Activated CD8-positive, alpha-beta T cell treated with anti-CD3 and anti-CD28 coated beads, Interleukin-2, amount 10 ng/mL, durations not matched to agents 7 days and 5 days (primary cell): Measurements from ENCODE around the gene USP8. TPM values are rescaled to one million over a fixed set of nuclear protein-coding genes. Genes with fewer than 3 reads are reported as not detected.
A peak's percentile ranks its signal among the peaks of the same experiment; 100 is the strongest.
"Not testable (repeated sequence)": the region's sequence is repeated elsewhere in the genome, so short reads cannot be mapped to it uniquely, and the experiment has no call there.

Experiments used
- ATAC-seq: fragments of 150-1000 bp; cut with Tn5 transposase; one replicate; pipeline ENCODE4 v1.10.0; 2021; ENCODE audit warnings: moderate library complexity
- CTCF ChIA-PET: fragments of 350-600 bp; sonication (Branson Sonifier 250); formaldehyde crosslinking; loops from one replicate; lab custom pipeline; 2021; ENCODE audit warnings: antibody characterized with exemption; lab: Charles Lee
- POLR2A ChIA-PET: fragments of 350-600 bp; sonication (Branson Sonifier 250); formaldehyde crosslinking; loops from one replicate; lab custom pipeline; 2021; ENCODE audit warnings: antibody characterized with exemption; lab: Charles Lee
- DNase-seq: peaks from one replicate; pipeline ENCODE4 v3.0.0-alpha.2; 2020
- H3K27ac Mint-ChIP-seq: one replicate; pipeline ENCODE4 v1.8.0; 2021; ENCODE audit warnings: mild to moderate bottlenecking, mixed read lengths
- H3K27me3 Mint-ChIP-seq: one replicate; pipeline ENCODE4 v1.8.0; 2021; ENCODE audit warnings: low read depth, mixed read lengths
- H3K36me3 Mint-ChIP-seq: one replicate; pipeline ENCODE4 v1.8.0; 2021; ENCODE audit warnings: low read depth, mixed read lengths
- H3K4me1 Mint-ChIP-seq: one replicate; pipeline ENCODE4 v1.8.0; 2021; ENCODE audit warnings: low read depth, mixed read lengths
- H3K4me3 Mint-ChIP-seq: one replicate; pipeline ENCODE4 v1.8.0; 2021; ENCODE audit warnings: mild to moderate bottlenecking, mixed read lengths
- H3K9me3 Mint-ChIP-seq: one replicate; pipeline ENCODE4 v1.8.0; 2022; ENCODE audit warnings: mixed read lengths; ENCODE audit not compliant: insufficient read depth
- total RNA-seq, 2 experiments: library from RNA; stranded (reverse); gene quantifications; one replicate each; pipeline ENCODE4 v1.2.3, GENCODE V29; 2021

Gene USP8
- 10 to 100 TPM; 55.6 to 58.8 TPM for total RNA-seq

DNA sequence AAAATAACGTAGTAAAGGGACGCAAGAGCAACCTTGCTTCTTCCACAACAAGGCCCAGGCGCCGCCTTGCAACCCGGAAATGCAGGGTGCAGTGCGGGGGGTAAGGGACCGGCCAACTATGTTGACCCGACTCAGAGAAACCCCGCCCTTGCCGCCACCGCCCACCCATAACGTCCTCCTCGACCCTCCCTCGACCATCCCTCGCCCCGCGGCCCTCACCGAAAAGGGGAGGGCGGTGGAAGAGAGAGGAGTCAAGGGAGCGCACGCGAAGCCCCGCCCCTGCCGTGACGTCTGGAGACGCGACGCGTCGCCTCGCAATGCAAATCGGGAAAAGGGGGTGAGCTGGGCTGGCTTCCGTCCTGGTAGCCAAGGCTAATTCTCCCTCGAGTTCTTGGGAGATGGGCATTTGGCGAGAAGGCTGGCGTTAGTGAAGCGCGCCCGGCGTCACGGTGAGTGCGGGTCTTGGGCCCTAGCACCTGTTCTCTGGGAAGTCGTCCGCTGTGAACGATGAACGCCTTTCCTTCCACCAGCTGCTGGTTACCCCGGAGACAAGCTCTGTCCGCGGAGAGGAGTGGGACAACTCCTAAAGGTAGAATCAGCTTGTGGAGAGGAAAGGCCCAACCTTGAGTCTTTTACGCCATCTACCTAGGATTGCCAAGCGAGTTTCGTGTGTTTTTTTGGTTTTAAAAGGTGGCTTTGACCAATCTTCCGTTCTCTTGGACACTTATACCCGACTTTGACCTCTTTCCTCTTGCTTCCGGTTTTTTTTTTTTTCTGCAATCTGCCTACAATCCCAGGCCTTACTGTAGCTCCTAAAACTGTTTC lies at the start of gene USP8:
Gene USP8, plus strand, starts transcription at position 340 of the 825 bp plus-strand sequence. CDS start 14,669 bp downstream, outside the sequence.
- DNase-seq (peak; percentile 96), ATAC-seq (peak; percentile 96)
- ChIA-PET CTCF (interaction anchor here (0.7 to 1.5 kb wide), 4 partner anchors 66 to 74 kb away, joined by 3 to 4 read pairs (median 4); partner anchors contain the start of gene GABPB1), POLR2A (interaction anchor here (0.7 to 3.0 kb wide), 10 partner anchors 9 to 449 kb away, joined by 3 to 60 read pairs (median 4); partner anchors contain the start of genes GABPB1 and SPPL2A)
- Mint-ChIP-seq H3K4me1 (peaks cover 31% of the 10 kb centered on the region), H3K36me3 (peaks cover 8% of the 10 kb centered on the region), H3K4me3 (peak within 1 kb of the TSS; percentile 94), H3K9me3 (no peaks in the 10 kb centered on the region), H3K27ac (peak within 1 kb of the TSS; percentile 94), H3K27me3 (no peaks in the 10 kb centered on the region)

DNA sequence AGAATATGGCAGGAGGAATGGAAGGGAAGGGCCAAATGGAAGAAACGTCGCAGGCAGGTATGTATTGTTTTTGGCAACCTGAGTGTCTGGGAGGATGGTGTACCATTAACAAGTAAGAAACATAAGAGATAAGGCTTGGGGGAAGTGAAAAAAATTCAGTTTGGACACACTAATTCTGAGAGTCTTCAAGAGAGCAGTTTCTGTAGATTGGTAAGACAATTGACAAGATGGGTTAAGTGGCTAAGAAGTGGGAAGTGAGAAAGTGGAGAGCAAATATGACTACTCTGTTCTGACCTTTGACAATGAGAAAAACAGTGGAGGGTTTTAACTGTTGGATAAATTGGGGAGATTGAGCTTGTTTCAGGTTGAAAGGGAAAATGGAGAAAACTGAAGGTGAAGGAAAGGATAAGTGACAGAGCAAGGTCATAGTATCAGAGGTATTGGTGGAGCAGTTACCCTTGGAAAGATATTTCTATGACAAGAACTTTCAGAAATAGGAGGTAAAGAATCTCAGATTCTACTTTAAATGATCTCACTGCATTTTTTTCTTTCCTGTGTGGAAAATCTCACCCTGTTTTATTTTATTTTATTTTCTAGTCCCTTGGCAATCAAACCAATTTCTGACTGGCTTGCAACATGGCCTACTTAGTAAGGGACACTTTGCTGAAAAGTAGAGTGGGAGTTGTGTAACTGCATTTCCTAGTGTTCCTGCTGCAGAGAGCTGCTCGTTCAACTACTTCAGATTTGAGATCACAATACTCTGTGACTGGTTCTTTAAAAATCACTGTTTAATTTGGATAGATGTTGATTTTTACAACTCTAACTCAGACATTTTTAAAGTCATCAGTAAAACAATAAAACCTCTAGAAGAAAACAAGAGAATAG lies 46.1 kb upstream of the USP8 start:
- Mint-ChIP-seq H3K36me3 (no peaks in the 10 kb centered on the region), H3K9me3 (no peaks in the 10 kb centered on the region), H3K27me3 (peaks cover 6% of the 10 kb centered on the region), H3K4me3 (no peak overlapping the region), H3K4me1 (peaks cover 8% of the 10 kb centered on the region), H3K27ac (peak overlapping the region; percentile 0)
- ChIA-PET POLR2A (interaction anchor here (0.9 to 2.6 kb wide), 2 partner anchors 23 to 194 kb away, joined by 3 to 13 read pairs; partner anchors contain the start of gene GABPB1), CTCF (interaction anchor here (1.2 kb wide), 1 partner anchor 22 kb away, joined by 3 read pairs; no protein-coding TSS in a partner anchor)
- DNase-seq = no peak
- no peak for ATAC-seq

DNA sequence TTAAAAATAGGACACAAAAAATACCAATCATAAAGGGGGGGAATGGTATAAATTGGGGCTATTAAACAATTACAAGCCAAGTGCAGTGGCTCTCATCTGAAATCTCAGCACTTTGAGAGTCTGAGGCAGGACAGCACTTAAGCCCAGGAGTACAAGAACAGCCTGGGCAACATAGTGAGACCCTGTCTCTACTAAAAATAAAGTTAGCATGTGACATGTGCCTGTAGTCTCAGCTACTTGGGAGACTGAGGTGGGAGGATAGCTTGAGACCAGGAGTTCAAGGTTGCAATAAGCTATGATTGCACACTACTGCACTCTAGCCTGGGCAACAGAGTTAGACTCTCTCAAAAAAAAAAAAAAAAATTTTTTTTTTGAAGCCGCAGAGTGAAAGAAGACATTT lies 45.4 kb upstream of the USP8 start:
- Mint-ChIP-seq H3K4me3 (no peak overlapping the region), H3K9me3 (no peaks in the 10 kb centered on the region), H3K27me3 (peaks cover 6% of the 10 kb centered on the region), H3K27ac (no peak overlapping the region), H3K36me3 (no peaks in the 10 kb centered on the region), H3K4me1 (peaks cover 8% of the 10 kb centered on the region)
- ChIA-PET POLR2A (interaction anchor here (0.9 to 2.6 kb wide), 2 partner anchors 24 to 195 kb away, joined by 3 to 13 read pairs; partner anchors contain the start of gene GABPB1), CTCF (interaction anchor here (1.2 kb wide), 1 partner anchor 22 kb away, joined by 3 read pairs; no protein-coding TSS in a partner anchor)
- ATAC-seq = no peak
- DNase-seq = no peak

DNA sequence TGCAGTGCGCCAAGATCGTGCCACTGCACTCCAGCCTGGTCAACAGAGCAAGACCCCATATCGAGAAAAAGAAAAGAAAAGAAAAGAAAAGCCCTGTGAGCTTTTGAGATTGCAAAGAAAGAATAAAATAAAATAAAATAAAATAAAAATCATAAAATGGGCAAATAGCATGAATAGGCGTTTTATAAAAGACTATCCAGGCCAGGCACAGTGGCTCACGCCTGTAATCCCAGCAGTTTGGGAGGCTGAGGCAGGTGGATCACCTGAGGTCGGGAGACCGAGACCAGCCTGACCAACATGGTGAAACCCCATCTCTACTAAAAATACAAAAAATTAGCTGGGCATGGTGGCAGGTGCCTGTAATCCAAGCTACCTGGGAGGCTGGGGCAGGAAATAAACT lies 44.8 kb upstream of the USP8 start:
- not testable (repeated sequence) for H3K36me3 Mint-ChIP-seq, ATAC-seq, H3K4me1 Mint-ChIP-seq, H3K27me3 Mint-ChIP-seq, DNase-seq, H3K9me3 Mint-ChIP-seq, H3K27ac Mint-ChIP-seq, H3K4me3 Mint-ChIP-seq
- CTCF ChIA-PET = interaction anchor here (1.2 kb wide), 1 partner anchor 23 kb away, joined by 3 read pairs; no protein-coding TSS in a partner anchor
- POLR2A ChIA-PET = interaction anchor here (2.6 kb wide), 1 partner anchor 24 kb away, joined by 13 read pairs; the partner anchor contains the start of gene GABPB1

DNA sequence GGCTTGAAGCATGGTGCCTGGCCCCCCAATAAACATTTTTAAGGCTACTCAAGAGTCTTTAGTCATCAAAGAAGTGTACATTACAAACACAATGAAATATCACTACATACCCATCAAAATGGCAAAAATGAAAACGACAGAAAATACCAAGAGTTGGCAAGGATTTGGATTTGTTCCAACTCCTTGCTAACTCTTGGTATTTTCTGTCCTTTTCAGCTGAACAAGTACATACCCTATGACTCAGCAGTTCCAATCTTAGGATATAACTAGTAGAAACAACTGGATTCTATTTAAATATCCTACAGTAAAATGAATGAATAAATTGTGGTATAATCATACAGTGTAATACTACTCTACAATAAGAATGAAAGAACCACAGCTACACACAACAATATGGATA lies 44.1 kb upstream of the USP8 start:
- Mint-ChIP-seq H3K4me3 (no peak overlapping the region), H3K27ac (no peak overlapping the region), H3K36me3 (no peaks in the 10 kb centered on the region), H3K27me3 (peaks cover 6% of the 10 kb centered on the region), H3K9me3 (no peaks in the 10 kb centered on the region), H3K4me1 (peaks cover 8% of the 10 kb centered on the region)
- POLR2A ChIA-PET = no interaction called here
- CTCF ChIA-PET = no interaction called here
- DNase-seq (no peak), ATAC-seq (no peak)

DNA sequence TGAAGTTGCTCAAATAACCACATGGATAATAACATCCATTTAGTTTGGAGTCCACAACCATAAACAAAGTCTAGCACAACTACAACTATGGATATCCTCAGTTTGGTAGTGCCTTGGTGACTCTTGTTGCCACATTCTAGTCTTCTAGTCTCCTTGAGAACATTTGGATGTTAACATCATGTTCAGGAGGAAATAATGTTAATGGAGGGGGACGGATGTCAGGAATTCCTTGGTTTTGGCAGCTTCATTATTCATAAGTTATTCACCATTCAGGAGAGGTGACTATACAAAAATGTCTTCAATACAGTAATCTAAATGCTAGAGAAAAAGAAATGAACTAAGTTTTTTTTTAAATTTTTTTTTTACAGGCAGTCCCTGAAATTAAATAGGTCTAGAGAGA lies 42.8 kb upstream of the USP8 start:
- POLR2A ChIA-PET = no interaction called here

DNA sequence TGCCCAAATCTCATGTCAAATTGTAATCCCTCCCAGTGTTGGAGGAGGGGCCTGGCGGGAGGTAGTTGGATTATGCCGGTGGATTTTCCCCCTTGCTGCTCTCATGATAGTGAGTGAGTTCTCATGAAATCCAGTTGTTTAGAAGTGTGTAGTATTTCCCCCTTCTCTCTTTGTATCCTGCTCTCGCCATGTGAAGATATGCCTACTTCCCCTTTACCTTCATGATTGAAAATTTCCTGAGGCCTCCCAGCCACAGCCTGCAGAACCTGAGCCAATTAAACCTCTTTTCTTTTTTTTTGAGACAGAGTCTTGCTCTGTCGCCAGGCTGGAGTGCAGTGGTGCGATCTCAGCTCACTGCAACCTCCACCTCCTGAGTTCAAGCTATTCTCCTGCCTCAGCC lies 41.8 kb upstream of the USP8 start:
- H3K4me3 Mint-ChIP-seq, H3K36me3 Mint-ChIP-seq, DNase-seq, H3K4me1 Mint-ChIP-seq, H3K27ac Mint-ChIP-seq, H3K27me3 Mint-ChIP-seq, H3K9me3 Mint-ChIP-seq, ATAC-seq, CTCF ChIA-PET: not testable (repeated sequence)
- POLR2A ChIA-PET = interaction anchor here (0.9 kb wide), 1 partner anchor 27 kb away, joined by 3 read pairs; the partner anchor contains the start of gene GABPB1

More for the DNA sequence above, 42.8 kb upstream of the USP8 start:
- Mint-ChIP-seq H3K36me3 (no peaks in the 10 kb centered on the region), H3K4me3 (no peak overlapping the region), H3K4me1 (peaks cover 8% of the 10 kb centered on the region), H3K27me3 (peaks cover 6% of the 10 kb centered on the region), H3K9me3 (no peaks in the 10 kb centered on the region), H3K27ac (no peak overlapping the region)
- ATAC-seq = no peak
- CTCF ChIA-PET = no interaction called here
- DNase-seq = no peak

DNA sequence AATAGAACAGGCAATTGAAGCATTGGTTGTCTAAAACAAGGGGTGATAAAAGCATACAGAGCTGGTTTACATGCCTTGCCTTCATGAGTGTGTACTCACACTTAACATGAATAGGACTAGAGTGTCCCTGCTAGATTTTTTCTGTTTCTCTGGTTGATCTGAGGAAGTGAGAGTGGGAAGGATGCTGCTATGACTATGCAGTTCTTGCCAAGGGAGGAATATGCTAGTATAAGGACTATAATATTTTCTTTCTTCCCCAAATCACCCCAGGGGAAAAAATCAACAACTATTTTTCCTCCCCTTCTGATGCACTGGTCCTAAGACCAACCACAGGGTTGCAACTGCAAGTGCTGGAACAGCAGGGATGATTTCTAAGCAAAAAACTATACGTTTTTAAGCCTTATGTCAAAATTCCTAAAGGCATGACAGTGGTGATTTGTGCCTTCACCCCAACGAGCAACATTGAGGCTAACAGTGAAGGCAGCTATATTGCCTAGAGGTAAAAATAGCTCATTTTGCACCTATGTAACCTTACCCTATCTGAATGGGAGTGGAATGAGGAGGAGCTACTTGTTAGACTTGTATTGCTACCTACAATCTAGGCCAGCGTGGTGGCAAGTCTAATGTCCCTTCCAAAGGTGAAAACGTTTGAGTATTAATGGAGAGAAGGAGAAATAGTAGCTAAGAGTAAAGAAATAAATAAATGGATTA lies 33.5 kb upstream of the USP8 start:
- Mint-ChIP-seq H3K36me3 (no peaks in the 10 kb centered on the region), H3K27me3 (no peaks in the 10 kb centered on the region), H3K9me3 (no peaks in the 10 kb centered on the region), H3K4me1 (no peaks in the 10 kb centered on the region), H3K4me3 (no peak overlapping the region), H3K27ac (no peak overlapping the region)
- CTCF ChIA-PET = no interaction called here
- POLR2A ChIA-PET = interaction anchor here (0.7 kb wide), 1 partner anchor 30 kb away, joined by 3 read pairs; no protein-coding TSS in a partner anchor
- DNase-seq (no peak), ATAC-seq (no peak)

DNA sequence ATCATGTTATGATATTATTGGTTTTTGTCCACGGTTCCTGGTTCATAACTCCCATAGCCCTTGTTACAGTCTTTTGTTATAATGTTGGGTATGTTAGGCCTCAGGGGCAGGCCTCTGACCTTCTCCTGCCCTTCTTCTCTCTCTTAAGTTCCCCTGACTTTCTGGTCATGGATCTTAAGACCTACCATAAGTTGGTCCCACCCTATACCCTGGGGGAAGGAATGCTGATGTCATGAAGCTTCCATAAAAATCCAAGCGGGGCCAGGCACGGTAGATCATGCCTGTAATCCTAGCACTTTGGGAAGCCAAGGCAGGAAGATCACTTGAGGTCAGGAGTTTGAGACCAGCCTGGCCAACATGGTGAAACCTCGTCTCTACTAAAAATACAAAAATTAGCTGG lies 32.6 kb upstream of the USP8 start:
- ATAC-seq, H3K4me3 Mint-ChIP-seq, DNase-seq, H3K27ac Mint-ChIP-seq, H3K27me3 Mint-ChIP-seq, H3K9me3 Mint-ChIP-seq, CTCF ChIA-PET, H3K4me1 Mint-ChIP-seq, POLR2A ChIA-PET, H3K36me3 Mint-ChIP-seq: not testable (repeated sequence)

DNA sequence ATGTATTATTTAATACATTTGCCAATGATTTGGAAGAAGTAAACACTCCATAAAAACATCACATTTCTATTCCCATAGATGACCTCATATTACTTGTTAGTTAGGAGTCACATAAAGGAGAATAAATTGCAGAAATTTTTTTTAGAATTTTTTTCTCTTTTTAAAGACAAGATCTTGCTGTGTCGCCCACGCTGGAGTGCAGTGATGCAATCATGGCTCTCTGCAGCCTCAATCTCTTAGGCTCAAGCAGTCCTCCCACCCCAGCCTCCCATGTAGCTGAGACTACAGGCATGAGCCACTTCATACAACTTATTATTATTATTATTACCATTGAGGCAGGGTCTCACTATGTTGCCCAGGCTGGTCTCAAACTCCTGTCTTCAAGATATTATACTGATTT lies 12.3 kb upstream of the USP8 start:
- H3K9me3 Mint-ChIP-seq = no peaks in the 10 kb centered on the region
- no peaks in the 10 kb centered on the region for H3K36me3 Mint-ChIP-seq
- no peak overlapping the region for H3K27ac Mint-ChIP-seq
- DNase-seq (no peak), ATAC-seq (no peak)
- CTCF ChIA-PET = no interaction called here
- H3K4me1 Mint-ChIP-seq = no peaks in the 10 kb centered on the region
- no peak overlapping the region for H3K4me3 Mint-ChIP-seq
- POLR2A ChIA-PET = interaction anchor here (1.1 kb wide), 1 partner anchor 11 kb away, joined by 3 read pairs; no protein-coding TSS in a partner anchor
- peaks cover 14% of the 10 kb centered on the region for H3K27me3 Mint-ChIP-seq

DNA sequence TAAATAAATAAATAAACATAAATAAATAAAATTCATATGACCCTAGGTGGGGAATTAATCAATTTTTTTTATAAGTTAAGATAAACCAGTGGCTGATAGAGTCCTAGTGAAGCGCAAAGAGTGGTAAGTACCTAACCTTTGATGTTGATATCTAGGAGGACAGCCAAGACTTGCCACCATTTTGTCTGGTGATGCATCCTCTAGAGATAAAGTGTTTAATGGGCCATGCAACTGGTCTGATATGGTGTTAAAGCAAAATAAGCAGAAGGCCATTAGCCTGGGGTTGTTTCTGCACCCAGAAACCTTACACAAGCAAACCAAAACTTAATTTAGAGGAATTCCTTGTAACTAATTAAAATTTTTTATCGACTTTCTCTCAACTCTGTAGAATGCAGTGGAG lies 9.6 kb upstream of the USP8 start:
- Mint-ChIP-seq H3K9me3 (no peaks in the 10 kb centered on the region), H3K4me1 (no peaks in the 10 kb centered on the region), H3K27ac (no peak overlapping the region), H3K4me3 (no peak overlapping the region), H3K27me3 (peaks cover 10% of the 10 kb centered on the region), H3K36me3 (no peaks in the 10 kb centered on the region)
- POLR2A ChIA-PET = no interaction called here
- CTCF ChIA-PET = no interaction called here
- DNase-seq (no peak), ATAC-seq (no peak)
